GM18511 (cell line): ENCODE data around the gene TM4SF1.
"Not testable (repeated sequence)": the region's sequence is repeated elsewhere in the genome, so short reads cannot be mapped to it uniquely, and the experiment has no call there.

ENCODE experiments used
- ATAC-seq: cut with Tn5 transposase; IDR thresholded peaks from one replicate; pipeline ENCODE4 v1.9.1; 2021; ENCODE audit warnings: mild to moderate bottlenecking, moderate library complexity; ENCODE audit not compliant: unreplicated experiment

Gene TM4SF1

DNA sequence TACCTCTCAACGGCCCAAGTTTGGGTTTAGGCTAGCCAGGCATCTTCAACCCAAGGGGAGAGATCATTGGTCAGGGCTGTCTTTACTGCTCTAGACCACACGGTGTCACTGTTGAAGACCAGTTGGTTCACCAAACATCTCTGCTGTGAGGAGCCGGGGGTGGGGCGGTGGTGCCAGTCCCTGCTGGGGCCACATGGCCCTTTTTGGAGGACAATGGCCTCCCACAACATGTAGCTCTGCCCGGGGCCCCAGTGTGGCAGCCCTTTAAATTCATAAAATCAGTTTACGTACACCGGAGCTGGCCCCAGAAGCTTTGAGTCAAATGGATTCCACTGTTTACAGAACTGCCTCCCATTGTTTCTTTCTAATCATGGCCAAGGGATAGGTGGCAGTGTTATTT lies 24.9 kb downstream of the TM4SF1 start:
- ATAC-seq = peak; percentile 90

- no peak for ATAC-seq
Observed at GRCh38 chr3:149343951-149344350, 33.5 kb downstream of the TM4SF1 start.

GRCh38 chr3:149342413-149343380 lies 34.8 kb downstream of the TM4SF1 start:
- no peak for ATAC-seq

DNA sequence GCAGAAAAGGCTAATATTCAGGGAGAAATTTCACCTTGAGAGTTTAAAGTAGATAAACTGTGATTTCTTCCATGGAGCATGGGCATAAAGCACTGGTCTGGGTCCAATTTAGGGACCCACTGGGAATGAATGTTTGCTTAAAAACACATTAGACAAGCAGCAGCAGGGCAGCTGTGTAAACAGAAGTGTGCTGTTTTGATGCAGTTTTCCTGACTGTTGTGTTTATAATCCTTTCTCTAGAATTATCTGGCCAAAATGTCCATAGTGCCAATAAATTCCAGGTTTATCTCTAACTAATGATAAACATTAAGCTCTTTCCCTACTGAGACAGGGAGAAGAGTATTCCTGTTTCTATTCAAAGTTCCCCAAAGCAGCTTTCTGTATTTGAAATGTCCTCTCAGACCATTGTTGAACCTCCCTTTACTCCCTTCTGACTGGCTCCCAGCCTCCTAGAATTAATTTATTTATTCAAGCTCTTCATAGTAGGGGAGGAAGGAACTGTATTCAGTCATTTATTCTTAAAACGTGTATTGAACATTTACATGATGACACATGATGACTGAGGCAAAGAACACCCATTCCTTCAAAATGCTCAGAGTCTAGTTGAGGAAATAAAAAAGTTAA lies 37.0 kb downstream of the TM4SF1 start:
- ATAC-seq = no peak

GRCh38 chr3:149339931-149340309 lies 37.5 kb downstream of the TM4SF1 start:
- no peak for ATAC-seq

GRCh38 chr3:149337486-149337885 lies 40.0 kb downstream of the TM4SF1 start:
- ATAC-seq = not testable (repeated sequence)

- no peak for ATAC-seq
Observed at GRCh38 chr3:149336925-149337324, 40.5 kb downstream of the TM4SF1 start.

DNA sequence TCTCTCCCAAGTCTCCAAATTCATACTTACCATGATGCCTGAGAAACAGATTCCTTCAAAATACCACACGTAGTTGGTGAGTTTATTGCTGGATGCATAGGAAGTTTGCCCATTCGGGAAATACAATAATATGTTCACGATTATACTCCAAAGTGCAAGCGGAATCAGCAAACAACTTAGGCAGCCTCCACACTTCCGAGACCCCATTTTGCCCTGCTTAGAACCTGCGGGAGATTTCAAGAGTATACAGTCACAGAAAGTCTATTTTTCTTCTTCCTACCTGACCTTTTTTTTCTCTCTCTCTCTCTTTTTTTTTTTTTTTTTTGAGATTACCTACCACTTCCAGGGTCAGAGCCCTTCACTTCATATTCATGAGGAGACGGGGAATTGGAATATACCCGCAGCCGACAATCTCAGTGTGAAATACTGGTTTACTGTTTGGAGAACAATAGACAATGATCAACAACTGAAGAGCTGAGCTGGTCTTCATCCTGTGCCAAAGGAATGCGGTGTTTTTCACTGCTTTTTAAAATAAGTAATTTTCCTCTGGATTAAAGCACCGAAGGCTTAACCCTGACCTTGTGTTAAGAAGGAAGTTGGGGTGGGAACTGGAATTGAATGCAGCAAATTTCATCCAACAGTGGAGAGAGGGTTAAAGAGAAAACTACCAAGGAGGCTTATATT lies 44.1 kb downstream of the TM4SF1 start, which contains the start of gene TM4SF18:
TM4SF18 (minus strand) TSS at position 461 of the 684 bp plus-strand sequence; CDS start at position 207, 254 bp downstream.
- no peak for ATAC-seq

- ATAC-seq = no peak
Observed at GRCh38 chr3:149332771-149333170, 44.7 kb downstream of the TM4SF1 start.

DNA sequence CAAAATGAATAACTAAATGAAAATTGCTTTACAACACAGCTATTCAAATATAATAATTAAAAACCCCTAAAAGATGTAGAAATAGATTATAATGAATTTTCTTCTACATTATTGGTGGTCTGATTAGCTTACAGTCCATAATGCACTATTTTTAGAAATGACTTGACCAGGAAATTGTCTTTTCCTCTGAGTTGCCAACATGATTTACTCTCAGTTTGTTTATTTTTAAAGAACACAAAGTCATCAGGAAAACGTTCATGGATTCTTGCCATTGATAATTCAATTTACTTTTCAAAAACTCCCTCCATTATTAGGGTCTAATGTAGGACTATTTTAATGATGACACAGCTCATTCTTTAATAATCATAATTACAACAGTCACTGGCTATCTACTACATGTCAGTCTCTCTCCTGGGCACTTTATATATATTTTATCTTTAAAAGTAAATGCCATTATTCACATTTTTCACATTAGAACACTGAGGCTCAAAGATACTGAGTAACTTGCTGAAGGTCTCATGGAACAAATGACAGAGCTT lies 45.2 kb downstream of the TM4SF1 start:
- ATAC-seq = no peak

DNA sequence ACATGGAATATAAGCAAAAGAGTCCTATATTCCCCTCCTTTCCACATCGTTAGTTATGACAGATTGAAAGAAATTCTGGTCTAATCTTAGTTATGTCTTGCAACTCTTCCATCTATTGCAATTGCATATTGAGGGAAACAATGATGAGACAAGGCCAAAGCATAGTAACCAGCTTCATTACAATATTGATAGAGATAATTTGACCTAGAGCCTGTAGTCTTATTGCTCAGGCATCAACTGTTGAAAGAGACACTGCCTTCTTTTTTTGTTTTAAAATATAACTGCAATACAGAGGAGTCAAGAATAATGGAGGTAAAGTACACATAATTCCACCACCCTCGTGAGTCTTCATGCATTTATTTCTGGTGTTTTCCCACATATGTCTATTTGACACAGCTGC lies 46.1 kb downstream of the TM4SF1 start:
- ATAC-seq = no peak

GRCh38 chr3:149330609-149331331 lies 46.7 kb downstream of the TM4SF1 start:
- no peak for ATAC-seq

- ATAC-seq = no peak
Observed at GRCh38 chr3:149327156-149327555, 50.3 kb downstream of the TM4SF1 start.

GRCh38 chr3:149325581-149325980 lies 51.9 kb downstream of the TM4SF1 start:
- no peak for ATAC-seq

DNA sequence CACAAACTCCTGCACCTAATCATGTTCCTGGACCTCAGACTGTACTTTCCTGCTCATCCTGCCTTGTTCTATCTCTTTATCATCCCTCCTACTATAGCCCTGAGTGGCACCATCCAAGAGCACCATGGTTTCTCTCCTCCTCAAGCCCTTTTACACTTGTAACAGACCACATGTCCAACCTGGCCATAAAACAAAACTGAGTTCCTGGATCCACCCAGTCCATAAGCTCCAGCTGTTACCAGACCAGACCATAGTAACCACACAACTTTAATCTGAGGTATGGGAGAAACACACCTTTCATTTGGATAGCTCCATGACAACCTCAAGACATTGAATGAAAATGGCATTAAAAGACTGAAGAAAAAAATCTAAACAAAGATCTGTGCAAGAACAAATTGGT lies 53.1 kb downstream of the TM4SF1 start:
- ATAC-seq = no peak

GRCh38 chr3:149321640-149322039 lies 55.8 kb downstream of the TM4SF1 start:
- ATAC-seq = no peak

- ATAC-seq = no peak
Observed at GRCh38 chr3:149321136-149321535, 56.3 kb downstream of the TM4SF1 start.

DNA sequence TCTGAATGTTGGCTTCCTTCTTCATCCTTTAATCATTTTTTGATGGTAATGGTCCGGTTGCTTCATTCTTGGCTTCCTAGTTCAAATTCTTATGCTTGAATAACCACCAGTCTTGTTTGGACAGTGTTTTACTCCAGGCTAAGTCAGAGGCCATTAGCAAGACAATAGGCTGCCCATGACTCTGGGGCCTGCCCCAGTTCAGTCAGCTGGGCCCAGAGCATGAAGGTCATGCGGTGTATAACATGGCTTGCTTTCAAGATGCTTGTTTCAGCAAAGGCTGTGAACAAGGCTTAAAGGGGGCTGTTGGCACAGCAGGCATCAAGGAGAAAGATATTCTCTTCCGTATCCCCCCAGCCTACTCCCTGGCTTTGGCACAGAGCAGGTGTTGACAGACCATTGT lies 57.7 kb downstream of the TM4SF1 start:
- ATAC-seq = no peak
